ENCODE measurements around the gene JAM3. TPM values are rescaled to one million over a fixed set of nuclear protein-coding genes. Genes with fewer than 3 reads are reported as not detected.

The JAM3 gene
- total and polyA plus RNA-seq, 10 of the 15 experiments (the other 5 are each of a cell fraction or from before 2014, with no cell fraction given) = 0.04 to 1.1 (median 0.32) TPM; not detected in 1

DNA sequence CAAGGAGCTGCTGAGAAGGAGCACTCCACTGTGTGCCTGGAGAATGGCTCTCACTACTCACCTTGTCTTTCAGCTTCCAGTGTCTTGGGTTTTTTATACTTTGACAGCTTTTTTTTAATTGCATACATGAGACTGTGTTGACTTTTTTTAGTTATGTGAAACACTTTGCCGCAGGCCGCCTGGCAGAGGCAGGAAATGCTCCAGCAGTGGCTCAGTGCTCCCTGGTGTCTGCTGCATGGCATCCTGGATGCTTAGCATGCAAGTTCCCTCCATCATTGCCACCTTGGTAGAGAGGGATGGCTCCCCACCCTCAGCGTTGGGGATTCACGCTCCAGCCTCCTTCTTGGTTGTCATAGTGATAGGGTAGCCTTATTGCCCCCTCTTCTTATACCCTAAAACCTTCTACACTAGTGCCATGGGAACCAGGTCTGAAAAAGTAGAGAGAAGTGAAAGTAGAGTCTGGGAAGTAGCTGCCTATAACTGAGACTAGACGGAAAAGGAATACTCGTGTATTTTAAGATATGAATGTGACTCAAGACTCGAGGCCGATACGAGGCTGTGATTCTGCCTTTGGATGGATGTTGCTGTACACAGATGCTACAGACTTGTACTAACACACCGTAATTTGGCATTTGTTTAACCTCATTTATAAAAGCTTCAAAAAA is 82.3 kb downstream of the JAM3 start:
- ChIA-PET CTCF (interaction anchor here (1.1 kb wide), 1 partner anchor 11 kb away, joined by 3 read pairs; no protein-coding TSS in a partner anchor), POLR2A (no interaction called here), RAD21 (ENCODE audit: unreplicated experiment) (no interaction called here), SMC1A (ENCODE audit: uncharacterized antibody, unreplicated experiment) (no interaction called here)
- Histone ChIP-seq H3K4me2 (ENCODE audit: control insufficient read depth, insufficient read depth) (no peak overlapping the region), H3K27ac (ENCODE audit: control insufficient read depth, insufficient read depth) (no peak overlapping the region), H3K9ac (ENCODE audit: control insufficient read depth, insufficient read depth, low read length) (no peak overlapping the region), H2AFZ (ENCODE audit: control insufficient read depth, low read depth, low read length) (no peak overlapping the region), H4K20me1 (ENCODE audit: control insufficient read depth, insufficient read depth) (no peaks in the 10 kb centered on the region; the same call in 1 of the 2 replicates), H3K27me3 (replicated peaks in 1 of 2; ENCODE audit: control insufficient read depth in 2 of 2, insufficient read depth in 2 of 2, low read length in 1 of 2) (no peaks in the 10 kb centered on the region), H3K4me1 (ENCODE audit: control insufficient read depth, insufficient read depth, low read length) (no peaks in the 10 kb centered on the region), H3K4me3 (no peak overlapping the region), H3K79me2 (ENCODE audit: control insufficient read depth, insufficient read depth, low read length) (no peaks in the 10 kb centered on the region), H3K36me3 (ENCODE audit: control insufficient read depth in 2 of 2, insufficient read depth in 2 of 2, low read length in 1 of 2) (peaks cover 11% of the 10 kb centered on the region in 2 experiments; a peak in 3 of 4 replicates), H3K9me3 (replicated peaks; ENCODE audit: control insufficient read depth, insufficient read depth, low read length) (no peaks in the 10 kb centered on the region)
- BruUV-seq (replicated peaks) = no TSS peak
- no peak for DNase-seq (ENCODE audit: low read depth, low spot score)
- in situ Hi-C loops (cut with MboI) (no loop called here), intact Hi-C loops (cut with micrococcal nuclease; ENCODE audit: unreplicated experiment) (no loop called here)
- no peak for FAIRE-seq
- WGBS (ENCODE audit: insufficient coverage, insufficient replicate concordance, low lambda C conversion rate, missing lambda C conversion rate) = 95% methylated on average over 10 of the region's 10 CpGs
- TF ChIP-seq, protein P1, sequence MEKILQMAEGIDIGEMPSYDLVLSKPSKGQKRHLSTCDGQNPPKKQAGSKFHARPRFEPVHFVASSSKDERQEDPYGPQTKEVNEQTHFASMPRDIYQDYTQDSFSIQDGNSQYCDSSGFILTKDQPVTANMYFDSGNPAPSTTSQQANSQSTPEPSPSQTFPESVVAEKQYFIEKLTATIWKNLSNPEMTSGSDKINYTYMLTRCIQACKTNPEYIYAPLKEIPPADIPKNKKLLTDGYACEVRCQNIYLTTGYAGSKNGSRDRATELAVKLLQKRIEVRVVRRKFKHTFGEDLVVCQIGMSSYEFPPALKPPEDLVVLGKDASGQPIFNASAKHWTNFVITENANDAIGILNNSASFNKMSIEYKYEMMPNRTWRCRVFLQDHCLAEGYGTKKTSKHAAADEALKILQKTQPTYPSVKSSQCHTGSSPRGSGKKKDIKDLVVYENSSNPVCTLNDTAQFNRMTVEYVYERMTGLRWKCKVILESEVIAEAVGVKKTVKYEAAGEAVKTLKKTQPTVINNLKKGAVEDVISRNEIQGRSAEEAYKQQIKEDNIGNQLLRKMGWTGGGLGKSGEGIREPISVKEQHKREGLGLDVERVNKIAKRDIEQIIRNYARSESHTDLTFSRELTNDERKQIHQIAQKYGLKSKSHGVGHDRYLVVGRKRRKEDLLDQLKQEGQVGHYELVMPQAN (conservative IDR thresholded peaks at IDR 0.05) = no peak
- TF ChIP-seq, protein P2, sequence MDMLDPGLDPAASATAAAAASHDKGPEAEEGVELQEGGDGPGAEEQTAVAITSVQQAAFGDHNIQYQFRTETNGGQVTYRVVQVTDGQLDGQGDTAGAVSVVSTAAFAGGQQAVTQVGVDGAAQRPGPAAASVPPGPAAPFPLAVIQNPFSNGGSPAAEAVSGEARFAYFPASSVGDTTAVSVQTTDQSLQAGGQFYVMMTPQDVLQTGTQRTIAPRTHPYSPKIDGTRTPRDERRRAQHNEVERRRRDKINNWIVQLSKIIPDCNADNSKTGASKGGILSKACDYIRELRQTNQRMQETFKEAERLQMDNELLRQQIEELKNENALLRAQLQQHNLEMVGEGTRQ (IDR thresholded peaks at IDR 0.05; ENCODE audit: borderline replicate concordance, low read depth, low read length) = no peak
- TF ChIP-seq TAF1 (IDR thresholded peaks at IDR 0.05; ENCODE audit: borderline replicate concordance, low read depth, low read length) = no peak
- no peak for TF ChIP-seq HDGF (IDR thresholded peaks at IDR 0.05)
- TF ChIP-seq TARDBP (IDR thresholded peaks at IDR 0.05; ENCODE audit: borderline replicate concordance) = no peak
- TF ChIP-seq NFXL1 (IDR thresholded peaks at IDR 0.05; ENCODE audit: borderline replicate concordance) = no peak
- no peak for TF ChIP-seq FOXK2 (IDR thresholded peaks at IDR 0.05)
- no peak for TF ChIP-seq YBX1 (IDR thresholded peaks at IDR 0.05)
- TF ChIP-seq KLF5 (IDR thresholded peaks at IDR 0.05; ENCODE audit: partially characterized antibody) = no peak
- TF ChIP-seq, protein P3, sequence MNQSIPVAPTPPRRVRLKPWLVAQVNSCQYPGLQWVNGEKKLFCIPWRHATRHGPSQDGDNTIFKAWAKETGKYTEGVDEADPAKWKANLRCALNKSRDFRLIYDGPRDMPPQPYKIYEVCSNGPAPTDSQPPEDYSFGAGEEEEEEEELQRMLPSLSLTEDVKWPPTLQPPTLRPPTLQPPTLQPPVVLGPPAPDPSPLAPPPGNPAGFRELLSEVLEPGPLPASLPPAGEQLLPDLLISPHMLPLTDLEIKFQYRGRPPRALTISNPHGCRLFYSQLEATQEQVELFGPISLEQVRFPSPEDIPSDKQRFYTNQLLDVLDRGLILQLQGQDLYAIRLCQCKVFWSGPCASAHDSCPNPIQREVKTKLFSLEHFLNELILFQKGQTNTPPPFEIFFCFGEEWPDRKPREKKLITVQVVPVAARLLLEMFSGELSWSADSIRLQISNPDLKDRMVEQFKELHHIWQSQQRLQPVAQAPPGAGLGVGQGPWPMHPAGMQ (IDR thresholded peaks at IDR 0.05; ENCODE audit: borderline replicate concordance) = no peak
- ATAC-seq = no peak

Measured in GM12878 (cell line).